Subcutaneous abdominal adipose tissue (tissue), 5 donors: ENCODE results near the gene FSTL4.
A peak's percentile ranks its signal among the peaks of the same experiment; 100 is the strongest.

Experiments used
- H3K27ac ChIP-seq: one replicate; pipeline ENCODE4 v1.7.0; 2013; ENCODE audit warnings: low read depth, mild to moderate bottlenecking, inconsistent platforms, low read length, moderate library complexity
- H3K27me3 ChIP-seq, 5 donors: one replicate each; pipeline ENCODE4 v1.7.0; 2013; ENCODE audit warnings: low read length in 5 of 5, inconsistent platforms in 1 of 5; ENCODE audit not compliant: control insufficient read depth in 5 of 5, insufficient read depth in 4 of 5
- H3K36me3 ChIP-seq, 5 donors: one replicate each; pipeline ENCODE4 v1.7.0; 2013; ENCODE audit warnings: low read length in 5 of 5; ENCODE audit not compliant: control insufficient read depth in 5 of 5, insufficient read depth in 5 of 5
- H3K4me1 ChIP-seq, 5 donors: one replicate each; pipeline ENCODE4 v1.7.0; 2013; ENCODE audit warnings: low read length in 5 of 5, mild to moderate bottlenecking in 3 of 5, moderate library complexity in 1 of 5; ENCODE audit not compliant: control insufficient read depth in 5 of 5, insufficient read depth in 5 of 5
- H3K4me3 ChIP-seq, 5 donors: one replicate each; pipeline ENCODE4 v1.7.0; 2013; ENCODE audit warnings: low read length in 5 of 5, low read depth in 1 of 5
- H3K9ac ChIP-seq, 5 donors: one replicate each; pipeline ENCODE4 v1.7.0; 2013; ENCODE audit warnings: low read length in 5 of 5, mild to moderate bottlenecking in 4 of 5, moderate library complexity in 3 of 5
- H3K9me3 ChIP-seq, 5 donors: one replicate each; pipeline ENCODE4 v1.7.0; 2013; ENCODE audit warnings: low read length in 5 of 5; ENCODE audit not compliant: control insufficient read depth in 5 of 5
- donor health status: healthy.
- donor health status: healthy.
- donor health status: healthy.
- donor health status: healthy.
- donor health status: healthy.

The FSTL4 gene

GRCh38 chr5:133370904-133371303 lies 241.4 kb downstream of the FSTL4 start:
- no peaks in the 10 kb centered on the region for H3K9me3 ChIP-seq
- H3K36me3 ChIP-seq, result no peaks in the 10 kb centered on the region
- H3K9ac ChIP-seq, result no peak overlapping the region
- peaks cover 4 to 6% (median 5%) of the 10 kb centered on the region in 5 donors for H3K27me3 ChIP-seq
- no peak overlapping the region for H3K4me3 ChIP-seq
- H3K4me1 ChIP-seq, result peaks cover 0 to 7% (median 2%) of the 10 kb centered on the region in 5 donors
- no peak overlapping the region for H3K27ac ChIP-seq

- peaks cover 4 to 6% (median 5%) of the 10 kb centered on the region in 5 donors for H3K27me3 ChIP-seq
- H3K4me3 ChIP-seq, result peak overlapping the region in 1 of 5 donors; percentile 6
- no peaks in the 10 kb centered on the region for H3K9me3 ChIP-seq
- no peak overlapping the region for H3K9ac ChIP-seq
- H3K36me3 ChIP-seq, result no peaks in the 10 kb centered on the region
- H3K4me1 ChIP-seq, result peaks cover 0 to 7% (median 2%) of the 10 kb centered on the region in 5 donors
- H3K27ac ChIP-seq, result no peak overlapping the region
Observed at GRCh38 chr5:133370036-133370831, 242.1 kb downstream of the FSTL4 start.

- peaks cover 4 to 6% (median 5%) of the 10 kb centered on the region in 5 donors for H3K27me3 ChIP-seq
- no peak overlapping the region for H3K4me3 ChIP-seq
- no peak overlapping the region for H3K9ac ChIP-seq
- peaks cover 0 to 7% (median 2%) of the 10 kb centered on the region in 5 donors for H3K4me1 ChIP-seq
- no peaks in the 10 kb centered on the region for H3K9me3 ChIP-seq
- H3K27ac ChIP-seq, result no peak overlapping the region
- no peaks in the 10 kb centered on the region for H3K36me3 ChIP-seq
Observed at GRCh38 chr5:133368916-133369783, 243.2 kb downstream of the FSTL4 start.

- Histone ChIP-seq H3K27me3 (peaks cover 0 to 5% (median 2%) of the 10 kb centered on the region in 5 donors), H3K4me3 (no peak overlapping the region)
Observed at GRCh38 chr5:133367984-133368383, 244.4 kb downstream of the FSTL4 start.

GRCh38 chr5:133367071-133367786 lies 245.1 kb downstream of the FSTL4 start:
- Histone ChIP-seq H3K27ac (no peak overlapping the region), H3K4me3 (no peak overlapping the region), H3K36me3 (no peaks in the 10 kb centered on the region), H3K27me3 (peaks cover 0 to 5% (median 2%) of the 10 kb centered on the region in 5 donors), H3K9me3 (no peaks in the 10 kb centered on the region), H3K9ac (no peak overlapping the region), H3K4me1 (peaks cover 0 to 7% (median 2%) of the 10 kb centered on the region in 5 donors)

More at GRCh38 chr5:133367984-133368383, 244.4 kb downstream of the FSTL4 start:
- H3K9ac ChIP-seq, result no peak overlapping the region
- no peaks in the 10 kb centered on the region for H3K36me3 ChIP-seq
- H3K4me1 ChIP-seq, result peaks cover 0 to 7% (median 2%) of the 10 kb centered on the region in 5 donors
- H3K27ac ChIP-seq, result no peak overlapping the region
- H3K9me3 ChIP-seq, result no peaks in the 10 kb centered on the region

GRCh38 chr5:133366438-133366837 lies 245.9 kb downstream of the FSTL4 start:
- Histone ChIP-seq H3K27me3 (peaks cover 0 to 5% (median 2%) of the 10 kb centered on the region in 5 donors), H3K4me3 (no peak overlapping the region), H3K36me3 (no peaks in the 10 kb centered on the region), H3K27ac (no peak overlapping the region), H3K9me3 (no peaks in the 10 kb centered on the region), H3K9ac (no peak overlapping the region), H3K4me1 (peaks cover 0 to 7% (median 2%) of the 10 kb centered on the region in 5 donors)

GRCh38 chr5:133365738-133366137 lies 246.6 kb downstream of the FSTL4 start:
- Histone ChIP-seq H3K27ac (no peak overlapping the region), H3K9me3 (no peaks in the 10 kb centered on the region), H3K4me3 (no peak overlapping the region), H3K36me3 (no peaks in the 10 kb centered on the region), H3K27me3 (peaks cover 0 to 5% (median 2%) of the 10 kb centered on the region in 5 donors), H3K9ac (no peak overlapping the region), H3K4me1 (peaks cover 0 to 7% (median 2%) of the 10 kb centered on the region in 5 donors)

- Histone ChIP-seq H3K27me3 (peaks cover 0 to 3% (median 2%) of the 10 kb centered on the region in 5 donors), H3K36me3 (no peaks in the 10 kb centered on the region), H3K9me3 (no peaks in the 10 kb centered on the region), H3K9ac (no peak overlapping the region), H3K4me3 (no peak overlapping the region), H3K27ac (no peak overlapping the region), H3K4me1 (peaks cover 0 to 6% (median 0%) of the 10 kb centered on the region in 5 donors)
Observed at GRCh38 chr5:133364936-133365707, 247.2 kb downstream of the FSTL4 start.
